WTC11 (cell line): ENCODE data around the gene THBS3. TPM values are rescaled to one million over a fixed set of nuclear protein-coding genes. Genes with fewer than 3 reads are reported as not detected.

Experiments
- FOXJ3 ChIP-seq: sonication (generic); formaldehyde crosslinking; IDR thresholded peaks from 2 replicates; pipeline ENCODE4 v1.9.0; 2021; ENCODE audit warnings: missing genetic modification reagents, mild to moderate bottlenecking, borderline replicate concordance
- TEAD4 ChIP-seq: sonication (generic); formaldehyde crosslinking; IDR thresholded peaks from 2 replicates; pipeline ENCODE4 v1.8.0; 2022; ENCODE audit warnings: mild to moderate bottlenecking, missing genetic modification reagents
- total RNA-seq: library from RNA; stranded (reverse); gene quantifications from 3 replicates; pipeline ENCODE4 v1.2.3, GENCODE V29; 2021
- TF ChIP-seq, protein P1 (sequence below): sonication (generic); formaldehyde crosslinking; IDR thresholded peaks from 2 replicates; pipeline ENCODE4 v1.8.1; 2023; ENCODE audit warnings: mild to moderate bottlenecking, missing genetic modification reagents
- TF ChIP-seq, protein P2 (sequence below): fragments of 250-450 bp; sonication (Bioruptor Pico); conservative IDR thresholded peaks from 2 replicates; pipeline ENCODE4 v1.9.0; 2021; ENCODE audit warnings: mild to moderate bottlenecking
- TF ChIP-seq, protein P3 (sequence below): fragments of 250-450 bp; sonication (Bioruptor Pico); IDR thresholded peaks from 2 replicates; pipeline ENCODE4 v1.9.0; 2021; ENCODE audit warnings: moderate library complexity, mild to moderate bottlenecking, inconsistent platforms, borderline replicate concordance
- TF ChIP-seq, protein P4 (sequence below): sonication (generic); formaldehyde crosslinking; IDR thresholded peaks from 2 replicates; pipeline ENCODE4 v1.8.0; 2023; ENCODE audit warnings: missing genetic modification reagents, mild to moderate bottlenecking, borderline replicate concordance
- TF ChIP-seq, protein P5 (sequence below): fragments of 250-450 bp; sonication (Bioruptor Pico); IDR thresholded peaks from 2 replicates; pipeline ENCODE4 v1.9.0; 2021; ENCODE audit warnings: mild to moderate bottlenecking, borderline replicate concordance
- TF ChIP-seq, protein P6 (sequence below): sonication (generic); formaldehyde crosslinking; IDR thresholded peaks from 2 replicates; pipeline ENCODE4 v1.8.1; 2022; ENCODE audit warnings: mild to moderate bottlenecking, missing genetic modification reagents, moderate library complexity, borderline replicate concordance
- TF ChIP-seq, protein P7 (sequence below): sonication (generic); formaldehyde crosslinking; IDR thresholded peaks from 2 replicates; pipeline ENCODE4 v1.8.1; 2023; ENCODE audit warnings: mild to moderate bottlenecking, missing genetic modification reagents, moderate library complexity

Gene THBS3
- total RNA-seq, 1 experiment from 2014 or later = 5.3 TPM

DNA sequence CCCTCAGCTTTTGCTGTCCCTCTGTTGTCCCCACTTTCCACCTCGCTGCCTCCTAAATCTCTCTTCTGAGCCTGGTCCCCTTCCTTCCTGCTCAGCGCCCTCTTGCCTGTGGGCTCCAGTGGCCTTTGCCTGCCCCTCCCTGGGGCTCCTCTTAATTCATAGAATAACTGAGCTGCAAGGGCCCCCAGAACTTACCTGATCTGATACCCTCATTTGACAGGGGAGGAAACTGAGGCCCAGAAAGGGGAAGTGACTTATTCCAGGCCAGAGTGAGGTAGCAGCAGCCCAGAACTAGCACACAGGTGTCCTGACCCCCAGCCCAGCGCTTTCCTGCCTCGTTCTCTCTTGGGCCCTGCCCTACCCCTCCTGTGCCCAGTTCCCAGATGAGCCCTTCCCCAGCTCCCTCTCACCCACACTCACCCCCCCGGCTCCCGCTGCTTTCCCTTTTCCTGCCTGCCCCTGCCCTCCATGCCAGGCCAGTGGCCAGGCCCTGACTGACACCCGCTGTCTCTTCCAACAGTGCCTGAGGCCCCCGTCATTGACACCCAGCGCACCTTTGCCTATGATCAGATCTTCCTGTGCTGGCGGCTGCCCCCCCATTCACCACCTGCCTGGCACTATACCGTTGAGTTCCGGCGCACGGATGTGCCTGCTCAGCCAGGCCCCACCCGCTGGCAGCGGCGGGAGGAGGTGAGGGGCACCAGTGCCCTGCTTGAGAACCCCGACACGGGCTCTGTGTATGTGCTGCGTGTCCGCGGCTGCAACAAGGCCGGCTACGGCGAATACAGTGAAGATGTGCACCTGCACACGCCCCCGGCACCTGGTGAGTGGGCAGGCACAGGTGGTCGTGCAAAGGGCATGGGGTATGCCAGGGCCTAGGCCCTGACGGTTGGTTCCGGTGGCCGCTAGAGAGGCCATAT lies 28.3 kb downstream of the THBS3 start (continued):
- TF ChIP-seq, protein P1, sequence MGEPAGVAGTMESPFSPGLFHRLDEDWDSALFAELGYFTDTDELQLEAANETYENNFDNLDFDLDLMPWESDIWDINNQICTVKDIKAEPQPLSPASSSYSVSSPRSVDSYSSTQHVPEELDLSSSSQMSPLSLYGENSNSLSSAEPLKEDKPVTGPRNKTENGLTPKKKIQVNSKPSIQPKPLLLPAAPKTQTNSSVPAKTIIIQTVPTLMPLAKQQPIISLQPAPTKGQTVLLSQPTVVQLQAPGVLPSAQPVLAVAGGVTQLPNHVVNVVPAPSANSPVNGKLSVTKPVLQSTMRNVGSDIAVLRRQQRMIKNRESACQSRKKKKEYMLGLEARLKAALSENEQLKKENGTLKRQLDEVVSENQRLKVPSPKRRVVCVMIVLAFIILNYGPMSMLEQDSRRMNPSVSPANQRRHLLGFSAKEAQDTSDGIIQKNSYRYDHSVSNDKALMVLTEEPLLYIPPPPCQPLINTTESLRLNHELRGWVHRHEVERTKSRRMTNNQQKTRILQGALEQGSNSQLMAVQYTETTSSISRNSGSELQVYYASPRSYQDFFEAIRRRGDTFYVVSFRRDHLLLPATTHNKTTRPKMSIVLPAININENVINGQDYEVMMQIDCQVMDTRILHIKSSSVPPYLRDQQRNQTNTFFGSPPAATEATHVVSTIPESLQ = no peak
- TF ChIP-seq, protein P2, sequence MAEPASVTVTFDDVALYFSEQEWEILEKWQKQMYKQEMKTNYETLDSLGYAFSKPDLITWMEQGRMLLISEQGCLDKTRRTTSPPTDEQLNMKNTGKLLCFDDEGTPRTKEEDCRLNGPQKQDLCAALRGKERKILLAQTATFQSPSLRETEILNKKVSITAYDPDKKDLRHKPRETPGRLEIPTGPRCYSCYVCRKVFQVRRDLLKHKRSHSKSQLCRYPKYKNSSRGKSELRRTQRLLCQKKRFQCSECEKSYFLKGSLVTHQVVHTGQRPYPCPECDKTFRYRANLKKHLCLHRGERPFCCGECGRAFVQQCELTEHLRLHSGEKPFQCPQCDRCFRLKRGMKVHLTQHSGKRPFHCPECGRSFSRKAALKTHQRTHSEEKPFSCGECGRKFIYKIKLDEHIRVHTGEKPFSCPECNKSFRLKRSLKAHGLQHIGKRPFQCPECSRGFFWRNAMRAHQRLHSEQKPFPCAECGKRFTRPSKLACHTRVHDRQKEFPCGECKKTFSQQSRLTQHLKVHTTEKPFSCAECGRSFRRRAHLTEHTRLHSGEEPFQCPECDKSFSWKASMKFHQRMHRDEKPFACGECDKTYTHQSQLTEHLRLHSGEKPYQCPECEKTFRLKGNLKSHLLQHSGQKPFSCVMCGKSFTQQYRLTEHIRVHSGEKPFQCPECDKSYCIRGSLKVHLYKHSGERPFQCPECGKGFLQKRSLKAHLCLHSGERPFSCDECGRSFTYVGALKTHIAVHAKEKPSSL = no peak
- TF ChIP-seq FOXJ3 = no peak
- TF ChIP-seq, protein P3, sequence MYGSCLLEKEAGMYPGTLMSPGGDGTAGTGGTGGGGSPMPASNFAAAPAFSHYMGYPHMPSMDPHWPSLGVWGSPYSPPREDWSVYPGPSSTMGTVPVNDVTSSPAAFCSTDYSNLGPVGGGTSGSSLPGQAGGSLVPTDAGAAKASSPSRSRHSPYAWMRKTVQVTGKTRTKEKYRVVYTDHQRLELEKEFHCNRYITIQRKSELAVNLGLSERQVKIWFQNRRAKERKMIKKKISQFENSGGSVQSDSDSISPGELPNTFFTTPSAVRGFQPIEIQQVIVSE (CRISPR knock-in tag) = no peak
- TF ChIP-seq, protein P4, sequence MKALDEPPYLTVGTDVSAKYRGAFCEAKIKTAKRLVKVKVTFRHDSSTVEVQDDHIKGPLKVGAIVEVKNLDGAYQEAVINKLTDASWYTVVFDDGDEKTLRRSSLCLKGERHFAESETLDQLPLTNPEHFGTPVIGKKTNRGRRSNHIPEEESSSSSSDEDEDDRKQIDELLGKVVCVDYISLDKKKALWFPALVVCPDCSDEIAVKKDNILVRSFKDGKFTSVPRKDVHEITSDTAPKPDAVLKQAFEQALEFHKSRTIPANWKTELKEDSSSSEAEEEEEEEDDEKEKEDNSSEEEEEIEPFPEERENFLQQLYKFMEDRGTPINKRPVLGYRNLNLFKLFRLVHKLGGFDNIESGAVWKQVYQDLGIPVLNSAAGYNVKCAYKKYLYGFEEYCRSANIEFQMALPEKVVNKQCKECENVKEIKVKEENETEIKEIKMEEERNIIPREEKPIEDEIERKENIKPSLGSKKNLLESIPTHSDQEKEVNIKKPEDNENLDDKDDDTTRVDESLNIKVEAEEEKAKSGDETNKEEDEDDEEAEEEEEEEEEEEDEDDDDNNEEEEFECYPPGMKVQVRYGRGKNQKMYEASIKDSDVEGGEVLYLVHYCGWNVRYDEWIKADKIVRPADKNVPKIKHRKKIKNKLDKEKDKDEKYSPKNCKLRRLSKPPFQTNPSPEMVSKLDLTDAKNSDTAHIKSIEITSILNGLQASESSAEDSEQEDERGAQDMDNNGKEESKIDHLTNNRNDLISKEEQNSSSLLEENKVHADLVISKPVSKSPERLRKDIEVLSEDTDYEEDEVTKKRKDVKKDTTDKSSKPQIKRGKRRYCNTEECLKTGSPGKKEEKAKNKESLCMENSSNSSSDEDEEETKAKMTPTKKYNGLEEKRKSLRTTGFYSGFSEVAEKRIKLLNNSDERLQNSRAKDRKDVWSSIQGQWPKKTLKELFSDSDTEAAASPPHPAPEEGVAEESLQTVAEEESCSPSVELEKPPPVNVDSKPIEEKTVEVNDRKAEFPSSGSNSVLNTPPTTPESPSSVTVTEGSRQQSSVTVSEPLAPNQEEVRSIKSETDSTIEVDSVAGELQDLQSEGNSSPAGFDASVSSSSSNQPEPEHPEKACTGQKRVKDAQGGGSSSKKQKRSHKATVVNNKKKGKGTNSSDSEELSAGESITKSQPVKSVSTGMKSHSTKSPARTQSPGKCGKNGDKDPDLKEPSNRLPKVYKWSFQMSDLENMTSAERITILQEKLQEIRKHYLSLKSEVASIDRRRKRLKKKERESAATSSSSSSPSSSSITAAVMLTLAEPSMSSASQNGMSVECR (CRISPR knock-in tag) = no peak
- TF ChIP-seq, protein P5, sequence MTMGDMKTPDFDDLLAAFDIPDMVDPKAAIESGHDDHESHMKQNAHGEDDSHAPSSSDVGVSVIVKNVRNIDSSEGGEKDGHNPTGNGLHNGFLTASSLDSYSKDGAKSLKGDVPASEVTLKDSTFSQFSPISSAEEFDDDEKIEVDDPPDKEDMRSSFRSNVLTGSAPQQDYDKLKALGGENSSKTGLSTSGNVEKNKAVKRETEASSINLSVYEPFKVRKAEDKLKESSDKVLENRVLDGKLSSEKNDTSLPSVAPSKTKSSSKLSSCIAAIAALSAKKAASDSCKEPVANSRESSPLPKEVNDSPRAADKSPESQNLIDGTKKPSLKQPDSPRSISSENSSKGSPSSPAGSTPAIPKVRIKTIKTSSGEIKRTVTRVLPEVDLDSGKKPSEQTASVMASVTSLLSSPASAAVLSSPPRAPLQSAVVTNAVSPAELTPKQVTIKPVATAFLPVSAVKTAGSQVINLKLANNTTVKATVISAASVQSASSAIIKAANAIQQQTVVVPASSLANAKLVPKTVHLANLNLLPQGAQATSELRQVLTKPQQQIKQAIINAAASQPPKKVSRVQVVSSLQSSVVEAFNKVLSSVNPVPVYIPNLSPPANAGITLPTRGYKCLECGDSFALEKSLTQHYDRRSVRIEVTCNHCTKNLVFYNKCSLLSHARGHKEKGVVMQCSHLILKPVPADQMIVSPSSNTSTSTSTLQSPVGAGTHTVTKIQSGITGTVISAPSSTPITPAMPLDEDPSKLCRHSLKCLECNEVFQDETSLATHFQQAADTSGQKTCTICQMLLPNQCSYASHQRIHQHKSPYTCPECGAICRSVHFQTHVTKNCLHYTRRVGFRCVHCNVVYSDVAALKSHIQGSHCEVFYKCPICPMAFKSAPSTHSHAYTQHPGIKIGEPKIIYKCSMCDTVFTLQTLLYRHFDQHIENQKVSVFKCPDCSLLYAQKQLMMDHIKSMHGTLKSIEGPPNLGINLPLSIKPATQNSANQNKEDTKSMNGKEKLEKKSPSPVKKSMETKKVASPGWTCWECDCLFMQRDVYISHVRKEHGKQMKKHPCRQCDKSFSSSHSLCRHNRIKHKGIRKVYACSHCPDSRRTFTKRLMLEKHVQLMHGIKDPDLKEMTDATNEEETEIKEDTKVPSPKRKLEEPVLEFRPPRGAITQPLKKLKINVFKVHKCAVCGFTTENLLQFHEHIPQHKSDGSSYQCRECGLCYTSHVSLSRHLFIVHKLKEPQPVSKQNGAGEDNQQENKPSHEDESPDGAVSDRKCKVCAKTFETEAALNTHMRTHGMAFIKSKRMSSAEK (CRISPR knock-in tag) = no peak
- TF ChIP-seq TEAD4 (CRISPR knock-in tag) = no peak
- TF ChIP-seq, protein P6, sequence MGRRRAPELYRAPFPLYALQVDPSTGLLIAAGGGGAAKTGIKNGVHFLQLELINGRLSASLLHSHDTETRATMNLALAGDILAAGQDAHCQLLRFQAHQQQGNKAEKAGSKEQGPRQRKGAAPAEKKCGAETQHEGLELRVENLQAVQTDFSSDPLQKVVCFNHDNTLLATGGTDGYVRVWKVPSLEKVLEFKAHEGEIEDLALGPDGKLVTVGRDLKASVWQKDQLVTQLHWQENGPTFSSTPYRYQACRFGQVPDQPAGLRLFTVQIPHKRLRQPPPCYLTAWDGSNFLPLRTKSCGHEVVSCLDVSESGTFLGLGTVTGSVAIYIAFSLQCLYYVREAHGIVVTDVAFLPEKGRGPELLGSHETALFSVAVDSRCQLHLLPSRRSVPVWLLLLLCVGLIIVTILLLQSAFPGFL = no peak
- TF ChIP-seq, protein P7, sequence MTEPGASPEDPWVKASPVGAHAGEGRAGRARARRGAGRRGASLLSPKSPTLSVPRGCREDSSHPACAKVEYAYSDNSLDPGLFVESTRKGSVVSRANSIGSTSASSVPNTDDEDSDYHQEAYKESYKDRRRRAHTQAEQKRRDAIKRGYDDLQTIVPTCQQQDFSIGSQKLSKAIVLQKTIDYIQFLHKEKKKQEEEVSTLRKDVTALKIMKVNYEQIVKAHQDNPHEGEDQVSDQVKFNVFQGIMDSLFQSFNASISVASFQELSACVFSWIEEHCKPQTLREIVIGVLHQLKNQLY (CRISPR knock-in tag) = no peak
